ENCODE data around the gene CBFA2T3.

The CBFA2T3 gene

GRCh38 chr16:88965411-88965810 lies 11.6 kb downstream of the CBFA2T3 start:
- no peak overlapping the region for H3K27ac ChIP-seq
- TF ChIP-seq ZFX (IDR thresholded peaks at IDR 0.05; ENCODE audit: borderline replicate concordance) (no peak), CTCF (IDR thresholded peaks at IDR 0.05) (no peak)

GRCh38 chr16:88964636-88965035 lies 12.4 kb downstream of the CBFA2T3 start:
- no peak overlapping the region for H3K27ac ChIP-seq
- TF ChIP-seq ZFX (IDR thresholded peaks at IDR 0.05; ENCODE audit: borderline replicate concordance), result no peak
- no peak for TF ChIP-seq CTCF (IDR thresholded peaks at IDR 0.05)

- TF ChIP-seq CTCF (IDR thresholded peaks at IDR 0.05), result no peak
- no peak for TF ChIP-seq ZFX (IDR thresholded peaks at IDR 0.05; ENCODE audit: borderline replicate concordance)
- H3K27ac ChIP-seq, result no peak overlapping the region
Observed at GRCh38 chr16:88963583-88963982, 13.4 kb downstream of the CBFA2T3 start.

- H3K27ac ChIP-seq, result no peak overlapping the region
- no peak for TF ChIP-seq CTCF (IDR thresholded peaks at IDR 0.05)
- no peak for TF ChIP-seq ZFX (IDR thresholded peaks at IDR 0.05; ENCODE audit: borderline replicate concordance)
Observed at GRCh38 chr16:88962478-88963152, 14.4 kb downstream of the CBFA2T3 start.

GRCh38 chr16:88961011-88961410 lies 16.0 kb downstream of the CBFA2T3 start:
- H3K27ac ChIP-seq, result no peak overlapping the region
- TF ChIP-seq CTCF (IDR thresholded peaks at IDR 0.05), result no peak
- no peak for TF ChIP-seq ZFX (IDR thresholded peaks at IDR 0.05; ENCODE audit: borderline replicate concordance)

- no peak for TF ChIP-seq CTCF (IDR thresholded peaks at IDR 0.05)
- H3K27ac ChIP-seq, result no peak overlapping the region
Observed at GRCh38 chr16:88960516-88960915, 16.5 kb downstream of the CBFA2T3 start.

- TF ChIP-seq CTCF (IDR thresholded peaks at IDR 0.05), result no peak
- TF ChIP-seq ZFX (IDR thresholded peaks at IDR 0.05; ENCODE audit: borderline replicate concordance), result no peak
- H3K27ac ChIP-seq, result no peak overlapping the region
Observed at GRCh38 chr16:88959022-88959421, 18.0 kb downstream of the CBFA2T3 start.

All from 22Rv1 (cell line).